ENCODE results near the gene CNOT9. TPM values are rescaled to one million over a fixed set of nuclear protein-coding genes. Genes with fewer than 3 reads are reported as not detected.

CNOT9 gene
- total RNA-seq, 1 experiment from 2014 or later, result 86.8 TPM

DNA sequence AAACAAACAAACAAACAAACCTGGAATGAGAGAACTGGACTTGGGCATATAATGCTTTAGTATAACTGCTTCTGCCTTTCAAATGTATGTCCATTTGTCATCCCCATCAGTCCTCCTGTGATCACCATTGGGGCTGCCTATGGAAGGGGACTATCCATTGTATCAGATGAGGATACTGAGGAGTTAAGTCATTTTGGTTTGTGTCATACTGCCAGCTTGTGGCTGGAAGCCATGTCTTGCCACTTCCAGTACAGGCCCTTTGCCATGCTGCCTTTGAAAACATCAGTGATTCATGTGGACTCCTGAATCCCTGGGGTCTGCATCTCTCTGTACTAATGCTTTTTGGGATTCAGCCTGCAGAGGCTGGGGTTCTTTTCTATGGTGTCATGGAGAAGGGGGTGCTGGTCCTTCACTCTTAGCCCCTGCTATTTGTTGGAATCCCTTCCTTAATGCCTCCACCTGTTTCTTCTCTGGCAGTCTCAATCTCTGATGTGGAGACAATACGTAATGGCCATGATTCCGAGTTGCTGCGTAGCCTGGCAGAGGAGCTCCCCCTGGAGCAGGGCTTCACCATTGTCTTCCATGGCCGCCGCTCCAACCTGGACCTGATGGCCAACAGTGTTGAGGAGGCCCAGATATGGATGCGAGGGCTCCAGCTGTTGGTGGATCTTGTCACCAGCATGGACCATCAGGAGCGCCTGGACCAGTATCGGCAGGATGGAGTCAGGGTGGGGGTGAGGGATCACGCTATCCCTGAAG is 49.6 kb downstream of the CNOT9 start:
- POLR2A ChIA-PET (ENCODE audit: unreplicated experiment), result no interaction called here
- ATAC-seq, result peak; percentile 77
- no peaks in the 10 kb centered on the region for H3K27me3 ChIP-seq (ENCODE audit: low read length)
- H3K9me3 ChIP-seq (ENCODE audit: low read length), result no peaks in the 10 kb centered on the region
- no peak overlapping the region for H3K9ac ChIP-seq (ENCODE audit: low read length)
- peak; percentile 49 for DNase-seq
- no TSS peak for BruUV-seq (replicated peaks)
- H2AFZ ChIP-seq (ENCODE audit: low read length), result no peak overlapping the region
- H3K4me2 ChIP-seq (ENCODE audit: low read length), result no peak overlapping the region
- TF ChIP-seq CTCF (conservative IDR thresholded peaks at IDR 0.05; ENCODE audit: low read depth, low read length) (peak; percentile 44), EZH2 (IDR thresholded peaks at IDR 0.05; ENCODE audit: low read length, unreplicated experiment) (no peak), EZH2phosphoT487 (IDR thresholded peaks at IDR 0.05; ENCODE audit: borderline replicate concordance, low read length) (no peak)
- no peaks in the 10 kb centered on the region for H4K20me1 ChIP-seq (ENCODE audit: low read length)
- CTCF ChIA-PET, result no interaction called here
- no peaks in the 10 kb centered on the region for H3K9me2 ChIP-seq (replicated peaks; ENCODE audit: low read length)
- no peak overlapping the region for H3K4me3 ChIP-seq (ENCODE audit: low read length)
- no peaks in the 10 kb centered on the region for H3K79me2 ChIP-seq (ENCODE audit: low read length)
- H3K36me3 ChIP-seq (ENCODE audit: low read depth, low read length), result no peaks in the 10 kb centered on the region
- no peaks in the 10 kb centered on the region for H3F3A ChIP-seq (ENCODE audit: low read length, unreplicated experiment)
- intact Hi-C loops (cut with micrococcal nuclease), result loop anchor here (1.0 kb wide), 1 partner anchor 212 kb away; no protein-coding TSS in a partner anchor
- H3K27ac ChIP-seq (ENCODE audit: low read length), result no peak overlapping the region
- H3K4me1 ChIP-seq (ENCODE audit: insufficient read depth, low read length), result no peaks in the 10 kb centered on the region

- no peak for TF ChIP-seq EZH2 (IDR thresholded peaks at IDR 0.05; ENCODE audit: low read length, unreplicated experiment)
- no peak for TF ChIP-seq EZH2phosphoT487 (IDR thresholded peaks at IDR 0.05; ENCODE audit: borderline replicate concordance, low read length)
- no peak for TF ChIP-seq CTCF (conservative IDR thresholded peaks at IDR 0.05; ENCODE audit: low read depth, low read length)
- no peaks in the 10 kb centered on the region for H3K4me1 ChIP-seq (ENCODE audit: insufficient read depth, low read length)
- no peaks in the 10 kb centered on the region for H3F3A ChIP-seq (ENCODE audit: low read length, unreplicated experiment)
- ChIA-PET CTCF (no interaction called here), POLR2A (ENCODE audit: unreplicated experiment) (no interaction called here)
- H3K9ac ChIP-seq (ENCODE audit: low read length), result no peak overlapping the region
- no TSS peak for BruUV-seq (replicated peaks)
- H4K20me1 ChIP-seq (ENCODE audit: low read length), result no peaks in the 10 kb centered on the region
- no peaks in the 10 kb centered on the region for H3K79me2 ChIP-seq (ENCODE audit: low read length)
- H3K27ac ChIP-seq (ENCODE audit: low read length), result no peak overlapping the region
- no peak overlapping the region for H3K4me3 ChIP-seq (ENCODE audit: low read length)
- DNase-seq, result no peak
- no peaks in the 10 kb centered on the region for H3K9me2 ChIP-seq (replicated peaks; ENCODE audit: low read length)
- no peaks in the 10 kb centered on the region for H3K27me3 ChIP-seq (ENCODE audit: low read length)
- no peaks in the 10 kb centered on the region for H3K9me3 ChIP-seq (ENCODE audit: low read length)
- no peaks in the 10 kb centered on the region for H3K36me3 ChIP-seq (ENCODE audit: low read depth, low read length)
- ATAC-seq, result no peak
- intact Hi-C loops (cut with micrococcal nuclease), result no loop called here
- H2AFZ ChIP-seq (ENCODE audit: low read length), result no peak overlapping the region
- H3K4me2 ChIP-seq (ENCODE audit: low read length), result no peak overlapping the region
Observed at GRCh38 chr2:218621007-218621406, 52.4 kb downstream of the CNOT9 start.

GRCh38 chr2:218622606-218623365 is 54.1 kb downstream of the CNOT9 start:
- Histone ChIP-seq H3K4me3 (ENCODE audit: low read length) (no peak overlapping the region), H3K4me2 (ENCODE audit: low read length) (no peak overlapping the region), H3K36me3 (ENCODE audit: low read depth, low read length) (no peaks in the 10 kb centered on the region), H3K27ac (ENCODE audit: low read length) (no peak overlapping the region), H3K79me2 (ENCODE audit: low read length) (no peaks in the 10 kb centered on the region), H2AFZ (ENCODE audit: low read length) (no peak overlapping the region), H3K27me3 (ENCODE audit: low read length) (no peaks in the 10 kb centered on the region), H3K9ac (ENCODE audit: low read length) (no peak overlapping the region), H3K4me1 (ENCODE audit: insufficient read depth, low read length) (no peaks in the 10 kb centered on the region), H3F3A (ENCODE audit: low read length, unreplicated experiment) (no peaks in the 10 kb centered on the region), H4K20me1 (ENCODE audit: low read length) (no peaks in the 10 kb centered on the region), H3K9me2 (replicated peaks; ENCODE audit: low read length) (no peaks in the 10 kb centered on the region), H3K9me3 (ENCODE audit: low read length) (no peaks in the 10 kb centered on the region)
- DNase-seq (no peak), ATAC-seq (no peak)
- ChIA-PET POLR2A (ENCODE audit: unreplicated experiment) (no interaction called here), CTCF (no interaction called here)
- BruUV-seq (replicated peaks), result no TSS peak
- TF ChIP-seq EZH2 (IDR thresholded peaks at IDR 0.05; ENCODE audit: low read length, unreplicated experiment) (no peak), CTCF (conservative IDR thresholded peaks at IDR 0.05; ENCODE audit: low read depth, low read length) (no peak), EZH2phosphoT487 (IDR thresholded peaks at IDR 0.05; ENCODE audit: borderline replicate concordance, low read length) (no peak)
- intact Hi-C loops (cut with micrococcal nuclease), result no loop called here
